Keratinocyte (primary cell): Measurements from ENCODE around the gene PKP2. TPM values are rescaled to one million over a fixed set of nuclear protein-coding genes. Genes with fewer than 3 reads are reported as not detected.

Source experiments
- DNase-seq: peaks from one replicate; pipeline ENCODE4 v3.0.0-alpha.2; 2011; ENCODE audit warnings: low read depth, missing footprints, low spot score
- FAIRE-seq: peaks from 2 replicates; lab custom pipeline; 2011; peaks lifted over from hg19 to GRCh38; lab: Jason Lieb, UNC
- H2AFZ ChIP-seq: 2 replicates; pipeline ENCODE4 v1.6.0; 2012; ENCODE audit warnings: low read length, control low read depth, inconsistent platforms; ENCODE audit not compliant: control insufficient read depth
- H3K27ac ChIP-seq: 2 replicates; pipeline ENCODE4 v1.5.1; 2011; ENCODE audit warnings: low read length; ENCODE audit not compliant: control insufficient read depth, insufficient read depth
- H3K27me3 ChIP-seq: 3 replicates; pipeline ENCODE4 v1.6.0; 2011; ENCODE audit warnings: low read length; ENCODE audit not compliant: control insufficient read depth, insufficient read depth; ENCODE audit errors: extremely low read depth
- H3K36me3 ChIP-seq, 2 experiments: 2 replicates in 1 of 2; 3 replicates in 1 of 2; pipeline ENCODE4 v1.5.1; 2011; ENCODE audit warnings: low read length in 2 of 2, mild to moderate bottlenecking in 1 of 2; ENCODE audit not compliant: control insufficient read depth in 2 of 2, insufficient read depth in 2 of 2; ENCODE audit errors: extremely low read depth in 1 of 2
- H3K4me1 ChIP-seq: 3 replicates; pipeline ENCODE4 v1.5.1; 2011; ENCODE audit warnings: low read length; ENCODE audit not compliant: control insufficient read depth, insufficient read depth; ENCODE audit errors: extremely low read depth
- H3K4me2 ChIP-seq: 3 replicates; pipeline ENCODE4 v1.6.0; 2011; ENCODE audit warnings: low read depth, low read length; ENCODE audit not compliant: control insufficient read depth, insufficient read depth; ENCODE audit errors: extremely low read depth
- H3K4me3 ChIP-seq, 3 experiments: fragments of 200-600 bp in 1 of 3; sonication (generic) in 1 of 3; 2 replicates in 2 of 3; 3 replicates in 1 of 3; pipeline ENCODE4 v1.5.1; 2011 to 2016; ENCODE audit warnings: low read length in 3 of 3, mild to moderate bottlenecking in 3 of 3, control low read depth in 2 of 3, inconsistent platforms in 1 of 3, low read depth in 1 of 3, mixed read lengths in 1 of 3, mixed run types in 1 of 3, moderate library complexity in 1 of 3; ENCODE audit not compliant: control insufficient read depth in 2 of 3, insufficient read depth in 2 of 3; ENCODE audit errors: extremely low read depth in 1 of 3
- H3K79me2 ChIP-seq: 2 replicates; pipeline ENCODE4 v1.6.0; 2012; ENCODE audit warnings: low read length; ENCODE audit not compliant: control insufficient read depth, insufficient read depth
- H3K9ac ChIP-seq: 3 replicates; pipeline ENCODE4 v1.6.0; 2011; ENCODE audit warnings: low read length; ENCODE audit not compliant: control insufficient read depth, insufficient read depth; ENCODE audit errors: extremely low read depth
- H3K9me1 ChIP-seq: 3 replicates; pipeline ENCODE4 v1.6.0; 2011; ENCODE audit warnings: low read length; ENCODE audit not compliant: control insufficient read depth, insufficient read depth; ENCODE audit errors: extremely low read depth
- H3K9me3 ChIP-seq: 2 replicates; pipeline ENCODE4 v1.5.1; 2012; ENCODE audit warnings: low read depth, low read length; ENCODE audit not compliant: control insufficient read depth
- H4K20me1 ChIP-seq: 3 replicates; pipeline ENCODE4 v1.6.0; 2011; ENCODE audit warnings: low read length; ENCODE audit not compliant: control insufficient read depth, insufficient read depth; ENCODE audit errors: extremely low read depth
- EZH2 ChIP-seq: IDR thresholded peaks from one replicate; pipeline ENCODE4 v1.6.1; 2012; ENCODE audit warnings: inconsistent platforms, mild to moderate bottlenecking, low read length, moderate library complexity
- dilution Hi-C: fragments of 300-500 bp; cut with MboI; formaldehyde crosslinking; loops from one replicate; pipeline ENCODE4 v1.7.0; 2020; ENCODE audit warnings: low sequenced_read_pairs; ENCODE audit not compliant: extremely low pct_ligation_motif_present
- polyA plus RNA-seq, 5 experiments: library from polyadenylated mRNA; depleted of rRNA in 3 of 5; stranded (reverse) in 3 of 5; stranded (forward) in 1 of 5; unstranded in 1 of 5; fragments of >200 nt; gene quantifications; 1 replicate in 1 of 5; 2 replicates in 3 of 5; 3 replicates in 1 of 5; pipeline versions ENCODE4 v1.2.1 to v1.2.3, GENCODE V29; 2011 to 2012; ENCODE audit warnings: missing spikeins in 2 of 5, low read depth in 1 of 5, low replicate concordance in 1 of 5
- TF ChIP-seq, protein P1 (sequence below), 3 experiments: IDR thresholded peaks in 1 of 3; conservative IDR thresholded peaks in 1 of 3; optimal IDR thresholded peaks in 1 of 3; 2 replicates in 2 of 3; 3 replicates in 1 of 3; pipeline versions ENCODE3 to v1.5.1; 2011; ENCODE audit warnings: low read length in 3 of 3, mild to moderate bottlenecking in 3 of 3, moderate library complexity in 2 of 3, control low read depth in 1 of 3, inconsistent platforms in 1 of 3; ENCODE audit not compliant: insufficient read depth in 2 of 3; ENCODE audit errors: extremely low read depth in 1 of 3

PKP2 gene
- polyA plus RNA-seq, 1 donor (not counting 4 experiments of a cell fraction or from before 2014, with no cell fraction given) = 50.4 TPM

DNA sequence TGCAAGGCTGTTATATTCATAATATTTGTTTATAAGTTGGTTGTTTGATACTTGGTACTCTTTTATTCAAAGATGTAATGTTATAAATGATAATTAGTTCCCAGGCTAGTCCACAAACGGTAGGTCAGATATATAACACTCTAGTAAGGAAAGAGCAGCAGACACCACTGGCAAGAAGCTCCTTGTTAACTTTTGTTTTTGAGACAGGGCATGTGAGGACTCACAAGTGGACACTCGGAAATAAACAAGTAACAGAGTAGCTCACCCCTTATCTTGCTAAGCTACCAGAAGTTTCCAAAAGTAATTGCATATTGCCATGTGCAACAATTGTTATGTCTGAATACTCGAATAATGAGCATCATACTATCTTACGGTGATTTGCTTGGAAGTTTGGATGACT, 102.3 kb downstream of the PKP2 start:
- dilution Hi-C loops = no loop called here

DNA sequence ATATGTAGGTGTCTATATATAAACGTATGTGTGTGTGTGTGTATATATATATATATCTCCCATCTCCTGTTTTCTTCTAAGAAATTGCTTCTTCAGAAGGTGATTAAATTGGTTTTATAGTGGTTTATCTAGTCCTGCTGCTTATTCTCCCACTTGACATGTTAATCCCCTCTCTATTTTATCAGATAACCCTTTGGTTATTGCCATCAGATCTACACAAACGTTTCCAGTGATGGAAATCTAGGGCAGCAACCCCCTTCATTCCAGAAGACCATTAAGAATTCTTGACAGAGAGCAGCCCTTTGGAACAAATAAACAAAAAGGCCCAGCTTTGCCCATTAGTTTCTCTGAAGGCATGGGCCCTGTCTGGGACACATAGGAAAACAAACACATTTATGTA, 106.7 kb downstream of the PKP2 start:
- DNase-seq (no peak), FAIRE-seq (no peak)
- Histone ChIP-seq H3K36me3 (peaks cover 18 to 19% of the 10 kb centered on the region in 2 experiments), H3K9me3 (no peaks in the 10 kb centered on the region), H4K20me1 (no peaks in the 10 kb centered on the region), H3K4me3 (no peak overlapping the region), H3K27ac (no peak overlapping the region), H3K4me2 (no peak overlapping the region), H3K4me1 (no peaks in the 10 kb centered on the region), H3K79me2 (no peaks in the 10 kb centered on the region), H3K27me3 (no peaks in the 10 kb centered on the region), H3K9me1 (no peaks in the 10 kb centered on the region), H2AFZ (no peak overlapping the region), H3K9ac (no peak overlapping the region)
- TF ChIP-seq, protein P1, sequence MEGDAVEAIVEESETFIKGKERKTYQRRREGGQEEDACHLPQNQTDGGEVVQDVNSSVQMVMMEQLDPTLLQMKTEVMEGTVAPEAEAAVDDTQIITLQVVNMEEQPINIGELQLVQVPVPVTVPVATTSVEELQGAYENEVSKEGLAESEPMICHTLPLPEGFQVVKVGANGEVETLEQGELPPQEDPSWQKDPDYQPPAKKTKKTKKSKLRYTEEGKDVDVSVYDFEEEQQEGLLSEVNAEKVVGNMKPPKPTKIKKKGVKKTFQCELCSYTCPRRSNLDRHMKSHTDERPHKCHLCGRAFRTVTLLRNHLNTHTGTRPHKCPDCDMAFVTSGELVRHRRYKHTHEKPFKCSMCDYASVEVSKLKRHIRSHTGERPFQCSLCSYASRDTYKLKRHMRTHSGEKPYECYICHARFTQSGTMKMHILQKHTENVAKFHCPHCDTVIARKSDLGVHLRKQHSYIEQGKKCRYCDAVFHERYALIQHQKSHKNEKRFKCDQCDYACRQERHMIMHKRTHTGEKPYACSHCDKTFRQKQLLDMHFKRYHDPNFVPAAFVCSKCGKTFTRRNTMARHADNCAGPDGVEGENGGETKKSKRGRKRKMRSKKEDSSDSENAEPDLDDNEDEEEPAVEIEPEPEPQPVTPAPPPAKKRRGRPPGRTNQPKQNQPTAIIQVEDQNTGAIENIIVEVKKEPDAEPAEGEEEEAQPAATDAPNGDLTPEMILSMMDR (optimal IDR thresholded peaks at IDR 0.05 in 1 of 3, IDR thresholded peaks at IDR 0.05 in 1 of 3, conservative IDR thresholded peaks at IDR 0.05 in 1 of 3; ENCODE audit: extremely low read depth in 1 of 3, insufficient read depth in 2 of 3, low read length in 3 of 3) = no peak
- no peak for TF ChIP-seq EZH2
- dilution Hi-C loops = no loop called here

More for the DNA sequence above, 102.3 kb downstream of the PKP2 start:
- Histone ChIP-seq H3K4me3 (no peak overlapping the region), H3K9me3 (no peaks in the 10 kb centered on the region), H3K9me1 (no peaks in the 10 kb centered on the region), H3K9ac (no peak overlapping the region), H3K27ac (no peak overlapping the region), H4K20me1 (no peaks in the 10 kb centered on the region), H3K4me1 (no peaks in the 10 kb centered on the region), H3K27me3 (no peaks in the 10 kb centered on the region), H3K36me3 (peaks cover 18 to 27% of the 10 kb centered on the region in 2 experiments), H3K4me2 (no peak overlapping the region), H2AFZ (no peak overlapping the region), H3K79me2 (no peaks in the 10 kb centered on the region)
- TF ChIP-seq, protein P1 (optimal IDR thresholded peaks at IDR 0.05 in 1 of 3, IDR thresholded peaks at IDR 0.05 in 1 of 3, conservative IDR thresholded peaks at IDR 0.05 in 1 of 3; ENCODE audit: extremely low read depth in 1 of 3, insufficient read depth in 2 of 3, low read length in 3 of 3) = no peak
- no peak for TF ChIP-seq EZH2
- FAIRE-seq (no peak), DNase-seq (no peak)
